GM23338 (cell line): ENCODE results near the gene DNAJB6. TPM values are rescaled to one million over a fixed set of nuclear protein-coding genes. Genes with fewer than 3 reads are reported as not detected.
A peak's percentile ranks its signal among the peaks of the same experiment; 100 is the strongest.

Experiments used
- ATAC-seq: fragments of 200-7000 bp; cut with Tn5 transposase; 3 replicates; pipeline ENCODE4 v1.9.1; 2020
- DNase-seq: peaks from one replicate; pipeline ENCODE4 v3.0.0-alpha.2; 2015; ENCODE audit warnings: low spot score
- H2AFZ ChIP-seq: fragments of 200-600 bp; sonication (generic); 2 replicates; pipeline ENCODE4 v1.8.0; 2016; ENCODE audit warnings: antibody characterized with exemption, mild to moderate bottlenecking, moderate library complexity
- H3F3A ChIP-seq: fragments of 200-600 bp; sonication (generic); replicated peaks from 2 replicates; pipeline ENCODE4 v1.8.0; 2017; ENCODE audit warnings: antibody characterized with exemption, mixed run types, low read depth
- H3K27ac ChIP-seq: fragments of 200-600 bp; sonication (generic); 2 replicates; pipeline ENCODE4 v1.6.1; 2016; ENCODE audit warnings: low read depth
- H3K27me3 ChIP-seq: fragments of 200-600 bp; sonication (generic); 2 replicates; pipeline ENCODE4 v1.8.0; 2016; ENCODE audit warnings: mild to moderate bottlenecking, mixed run types, moderate library complexity; ENCODE audit not compliant: insufficient read depth
- H3K36me3 ChIP-seq: fragments of 200-600 bp; sonication (generic); 2 replicates; pipeline ENCODE4 v1.8.0; 2016; ENCODE audit warnings: mild to moderate bottlenecking; ENCODE audit not compliant: insufficient read depth
- H3K4me1 ChIP-seq: fragments of 200-600 bp; sonication (generic); 2 replicates; pipeline ENCODE4 v1.8.0; 2016; ENCODE audit warnings: mild to moderate bottlenecking, moderate library complexity; ENCODE audit not compliant: insufficient read depth
- H3K4me2 ChIP-seq: fragments of 200-600 bp; sonication (generic); 2 replicates; pipeline ENCODE4 v1.7.1; 2017; ENCODE audit warnings: mixed run types
- H3K4me3 ChIP-seq: fragments of 200-600 bp; sonication (generic); 2 replicates; pipeline ENCODE4 v1.6.1; 2016; ENCODE audit warnings: mixed run types
- H3K79me2 ChIP-seq: fragments of 200-600 bp; sonication (generic); replicated peaks from 2 replicates; pipeline ENCODE4 v1.8.0; 2017; ENCODE audit warnings: mild to moderate bottlenecking; ENCODE audit not compliant: insufficient read depth
- H3K9me2 ChIP-seq: fragments of 200-600 bp; sonication (generic); 2 replicates; pipeline ENCODE4 v1.8.0; 2017; ENCODE audit not compliant: insufficient read depth
- H4K20me1 ChIP-seq: fragments of 200-600 bp; sonication (generic); replicated peaks from 2 replicates; pipeline ENCODE4 v1.8.0; 2017; ENCODE audit warnings: mild to moderate bottlenecking; ENCODE audit not compliant: insufficient read depth
- H3K27ac Mint-ChIP-seq: 2 replicates; pipeline ENCODE4 v1.8.0; 2020; ENCODE audit warnings: inconsistent platforms, mild to moderate bottlenecking, moderate library complexity, mixed read lengths
- H3K27me3 Mint-ChIP-seq: 3 replicates; pipeline ENCODE4 v1.8.0; 2022; ENCODE audit warnings: low read depth, mild to moderate bottlenecking, moderate library complexity, mixed read lengths, inconsistent platforms; ENCODE audit not compliant: insufficient read depth, poor library complexity
- H3K36me3 Mint-ChIP-seq: 3 replicates; pipeline ENCODE4 v1.8.0; 2021; ENCODE audit warnings: low read depth, mild to moderate bottlenecking, inconsistent platforms, moderate library complexity, mixed read lengths
- H3K4me1 Mint-ChIP-seq: 3 replicates; pipeline ENCODE4 v1.8.0; 2020; ENCODE audit warnings: mild to moderate bottlenecking, inconsistent platforms, mixed read lengths
- H3K4me3 Mint-ChIP-seq: 3 replicates; pipeline ENCODE4 v1.8.0; 2021; ENCODE audit warnings: moderate library complexity, mild to moderate bottlenecking, inconsistent platforms, mixed read lengths
- H3K9me3 Mint-ChIP-seq: 3 replicates; pipeline ENCODE4 v1.8.0; 2020; ENCODE audit warnings: moderate library complexity, mild to moderate bottlenecking, inconsistent platforms, mixed read lengths
- CREB1 ChIP-seq: fragments of 250-450 bp; sonication (Bioruptor Pico); IDR thresholded peaks from 2 replicates; pipeline ENCODE4 v1.5.0; 2020; ENCODE audit warnings: low read depth, mild to moderate bottlenecking, moderate library complexity
- EZH2 ChIP-seq: fragments of 200-600 bp; sonication (generic); IDR thresholded peaks from one replicate; pipeline ENCODE4 v1.8.0; 2017; ENCODE audit warnings: antibody characterized with exemption, mild to moderate bottlenecking, low read depth; ENCODE audit not compliant: unreplicated experiment
- EZH2phosphoT487 ChIP-seq: fragments of 200-600 bp; sonication (generic); IDR thresholded peaks from one replicate; pipeline ENCODE4 v1.8.1; 2018; ENCODE audit warnings: antibody characterized with exemption; ENCODE audit not compliant: unreplicated experiment
- JUNB ChIP-seq: IDR thresholded peaks from one replicate; pipeline ENCODE4 v1.6.1; 2016; ENCODE audit warnings: antibody characterized with exemption; ENCODE audit not compliant: unreplicated experiment
- NANOG ChIP-seq: IDR thresholded peaks from 2 replicates; pipeline ENCODE4 v1.6.1; 2016; ENCODE audit warnings: antibody characterized with exemption, borderline replicate concordance
- POLR2AphosphoS5 ChIP-seq: IDR thresholded peaks from 2 replicates; pipeline ENCODE4 v1.6.1; 2016; ENCODE audit warnings: antibody characterized with exemption, low read depth
- STAT1 ChIP-seq: IDR thresholded peaks from one replicate; pipeline ENCODE4 v1.6.1; 2016; ENCODE audit warnings: antibody characterized with exemption; ENCODE audit not compliant: unreplicated experiment
- ZNF114 ChIP-seq: fragments of 250-450 bp; sonication (Bioruptor Pico); IDR thresholded peaks from 2 replicates; pipeline ENCODE4 v1.5.0; 2020; ENCODE audit warnings: mild to moderate bottlenecking, moderate library complexity
- ZNF331 ChIP-seq: fragments of 250-450 bp; sonication (Bioruptor Pico); IDR thresholded peaks from 2 replicates; pipeline ENCODE4 v1.5.0; 2020; ENCODE audit warnings: low read depth, mild to moderate bottlenecking, moderate library complexity
- polyA plus RNA-seq: library from polyadenylated mRNA; unstranded; fragments of >200 nt; fragmentation: Nextera tagmentation; extraction: Ambion mirVana; gene quantifications from 2 replicates; pipeline ENCODE4 v1.2.1, GENCODE V29; 2016
- total RNA-seq: library from RNA; depleted of rRNA; stranded (reverse); fragments of >200 nt; shearing (Covaris generic); gene quantifications from 2 replicates; pipeline ENCODE4 v1.2.3, GENCODE V29; 2014
- TF ChIP-seq, protein P1 (sequence below): fragments of 250-450 bp; sonication (Bioruptor Pico); IDR thresholded peaks from 2 replicates; pipeline ENCODE4 v1.5.0; 2020; ENCODE audit warnings: mild to moderate bottlenecking, moderate library complexity
- TF ChIP-seq, protein P2 (sequence below), 2 experiments: fragments of 200-600 bp in 1 of 2; sonication (generic) in 1 of 2; conservative IDR thresholded peaks; 2 replicates each; pipeline versions ENCODE4 v1.5.1 to v1.6.1; 2016 to 2017; ENCODE audit warnings: antibody characterized with exemption in 2 of 2, low read depth in 2 of 2, mild to moderate bottlenecking in 2 of 2, moderate library complexity in 1 of 2
- TF ChIP-seq, protein P3 (sequence below): IDR thresholded peaks from 2 replicates; pipeline ENCODE4 v1.6.1; 2016; ENCODE audit warnings: antibody characterized with exemption
- TF ChIP-seq, protein P4 (sequence below): IDR thresholded peaks from one replicate; pipeline ENCODE4 v1.6.1; 2018; ENCODE audit warnings: antibody characterized with exemption; ENCODE audit not compliant: unreplicated experiment

Gene DNAJB6
- total and polyA plus RNA-seq, 2 experiments from 2014 or later, result 308 to 322 TPM

DNA sequence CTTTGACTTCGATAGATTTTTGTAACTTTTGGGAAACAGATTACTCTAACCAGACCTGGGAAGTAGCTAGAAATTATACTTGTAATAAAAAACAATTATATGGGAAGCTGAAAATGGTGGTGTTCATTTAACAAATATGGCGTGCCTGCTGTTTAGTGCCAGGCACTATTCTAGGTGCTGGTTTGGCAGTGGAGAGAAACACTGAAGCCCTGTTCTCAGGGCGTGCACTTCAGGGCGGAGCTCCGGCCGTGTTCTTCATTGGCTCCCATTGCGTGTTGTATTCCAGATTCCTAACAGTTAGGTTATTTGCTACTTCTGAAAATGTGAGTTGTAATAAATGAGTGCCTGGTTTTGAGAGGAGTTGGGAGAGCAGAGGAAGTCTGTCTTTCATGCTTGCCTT lies 38.6 kb downstream of the DNAJB6 start:
- peaks cover 53% of the 10 kb centered on the region for H3K4me1 Mint-ChIP-seq
- DNase-seq, result no peak
- Histone ChIP-seq H3K4me1 (peaks cover 49% of the 10 kb centered on the region), H3K36me3 (peaks cover 26% of the 10 kb centered on the region), H3K4me2 (no peak overlapping the region), H3K27me3 (no peaks in the 10 kb centered on the region), H3K79me2 (peaks cover 100% of the 10 kb centered on the region), H2AFZ (no peak overlapping the region), H3F3A (peaks cover 50% of the 10 kb centered on the region), H4K20me1 (peaks cover 100% of the 10 kb centered on the region), H3K9me2 (no peaks in the 10 kb centered on the region), H3K27ac (peak overlapping the region; percentile 72), H3K4me3 (no peak overlapping the region)
- H3K9me3 Mint-ChIP-seq, result no peaks in the 10 kb centered on the region
- no peak for ATAC-seq
- no peak for TF ChIP-seq POLR2AphosphoS5
- TF ChIP-seq, protein P1, sequence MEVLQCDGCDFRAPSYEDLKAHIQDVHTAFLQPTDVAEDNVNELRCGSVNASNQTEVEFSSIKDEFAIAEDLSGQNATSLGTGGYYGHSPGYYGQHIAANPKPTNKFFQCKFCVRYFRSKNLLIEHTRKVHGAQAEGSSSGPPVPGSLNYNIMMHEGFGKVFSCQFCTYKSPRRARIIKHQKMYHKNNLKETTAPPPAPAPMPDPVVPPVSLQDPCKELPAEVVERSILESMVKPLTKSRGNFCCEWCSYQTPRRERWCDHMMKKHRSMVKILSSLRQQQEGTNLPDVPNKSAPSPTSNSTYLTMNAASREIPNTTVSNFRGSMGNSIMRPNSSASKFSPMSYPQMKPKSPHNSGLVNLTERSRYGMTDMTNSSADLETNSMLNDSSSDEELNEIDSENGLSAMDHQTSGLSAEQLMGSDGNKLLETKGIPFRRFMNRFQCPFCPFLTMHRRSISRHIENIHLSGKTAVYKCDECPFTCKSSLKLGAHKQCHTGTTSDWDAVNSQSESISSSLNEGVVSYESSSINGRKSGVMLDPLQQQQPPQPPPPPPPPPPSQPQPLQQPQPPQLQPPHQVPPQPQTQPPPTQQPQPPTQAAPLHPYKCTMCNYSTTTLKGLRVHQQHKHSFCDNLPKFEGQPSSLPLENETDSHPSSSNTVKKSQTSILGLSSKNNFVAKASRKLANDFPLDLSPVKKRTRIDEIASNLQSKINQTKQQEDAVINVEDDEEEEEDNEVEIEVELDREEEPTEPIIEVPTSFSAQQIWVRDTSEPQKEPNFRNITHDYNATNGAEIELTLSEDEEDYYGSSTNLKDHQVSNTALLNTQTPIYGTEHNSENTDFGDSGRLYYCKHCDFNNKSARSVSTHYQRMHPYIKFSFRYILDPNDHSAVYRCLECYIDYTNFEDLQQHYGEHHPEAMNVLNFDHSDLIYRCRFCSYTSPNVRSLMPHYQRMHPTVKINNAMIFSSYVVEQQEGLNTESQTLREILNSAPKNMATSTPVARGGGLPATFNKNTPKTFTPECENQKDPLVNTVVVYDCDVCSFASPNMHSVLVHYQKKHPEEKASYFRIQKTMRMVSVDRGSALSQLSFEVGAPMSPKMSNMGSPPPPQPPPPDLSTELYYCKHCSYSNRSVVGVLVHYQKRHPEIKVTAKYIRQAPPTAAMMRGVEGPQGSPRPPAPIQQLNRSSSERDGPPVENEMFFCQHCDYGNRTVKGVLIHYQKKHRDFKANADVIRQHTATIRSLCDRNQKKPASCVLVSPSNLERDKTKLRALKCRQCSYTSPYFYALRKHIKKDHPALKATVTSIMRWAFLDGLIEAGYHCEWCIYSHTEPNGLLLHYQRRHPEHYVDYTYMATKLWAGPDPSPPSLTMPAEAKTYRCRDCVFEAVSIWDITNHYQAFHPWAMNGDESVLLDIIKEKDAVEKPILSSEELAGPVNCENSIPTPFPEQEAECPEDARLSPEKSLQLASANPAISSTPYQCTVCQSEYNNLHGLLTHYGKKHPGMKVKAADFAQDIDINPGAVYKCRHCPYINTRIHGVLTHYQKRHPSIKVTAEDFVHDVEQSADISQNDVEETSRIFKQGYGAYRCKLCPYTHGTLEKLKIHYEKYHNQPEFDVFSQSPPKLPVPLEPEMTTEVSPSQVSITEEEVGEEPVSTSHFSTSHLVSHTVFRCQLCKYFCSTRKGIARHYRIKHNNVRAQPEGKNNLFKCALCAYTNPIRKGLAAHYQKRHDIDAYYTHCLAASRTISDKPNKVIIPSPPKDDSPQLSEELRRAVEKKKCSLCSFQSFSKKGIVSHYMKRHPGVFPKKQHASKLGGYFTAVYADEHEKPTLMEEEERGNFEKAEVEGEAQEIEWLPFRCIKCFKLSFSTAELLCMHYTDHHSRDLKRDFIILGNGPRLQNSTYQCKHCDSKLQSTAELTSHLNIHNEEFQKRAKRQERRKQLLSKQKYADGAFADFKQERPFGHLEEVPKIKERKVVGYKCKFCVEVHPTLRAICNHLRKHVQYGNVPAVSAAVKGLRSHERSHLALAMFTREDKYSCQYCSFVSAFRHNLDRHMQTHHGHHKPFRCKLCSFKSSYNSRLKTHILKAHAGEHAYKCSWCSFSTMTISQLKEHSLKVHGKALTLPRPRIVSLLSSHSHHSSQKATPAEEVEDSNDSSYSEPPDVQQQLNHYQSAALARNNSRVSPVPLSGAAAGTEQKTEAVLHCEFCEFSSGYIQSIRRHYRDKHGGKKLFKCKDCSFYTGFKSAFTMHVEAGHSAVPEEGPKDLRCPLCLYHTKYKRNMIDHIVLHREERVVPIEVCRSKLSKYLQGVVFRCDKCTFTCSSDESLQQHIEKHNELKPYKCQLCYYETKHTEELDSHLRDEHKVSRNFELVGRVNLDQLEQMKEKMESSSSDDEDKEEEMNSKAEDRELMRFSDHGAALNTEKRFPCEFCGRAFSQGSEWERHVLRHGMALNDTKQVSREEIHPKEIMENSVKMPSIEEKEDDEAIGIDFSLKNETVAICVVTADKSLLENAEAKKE, result no peak
- no peak for TF ChIP-seq CREB1
- no peak for TF ChIP-seq ZNF114
- TF ChIP-seq EZH2, result no peak
- no peak for TF ChIP-seq EZH2phosphoT487
- TF ChIP-seq STAT1, result no peak
- TF ChIP-seq, protein P2, sequence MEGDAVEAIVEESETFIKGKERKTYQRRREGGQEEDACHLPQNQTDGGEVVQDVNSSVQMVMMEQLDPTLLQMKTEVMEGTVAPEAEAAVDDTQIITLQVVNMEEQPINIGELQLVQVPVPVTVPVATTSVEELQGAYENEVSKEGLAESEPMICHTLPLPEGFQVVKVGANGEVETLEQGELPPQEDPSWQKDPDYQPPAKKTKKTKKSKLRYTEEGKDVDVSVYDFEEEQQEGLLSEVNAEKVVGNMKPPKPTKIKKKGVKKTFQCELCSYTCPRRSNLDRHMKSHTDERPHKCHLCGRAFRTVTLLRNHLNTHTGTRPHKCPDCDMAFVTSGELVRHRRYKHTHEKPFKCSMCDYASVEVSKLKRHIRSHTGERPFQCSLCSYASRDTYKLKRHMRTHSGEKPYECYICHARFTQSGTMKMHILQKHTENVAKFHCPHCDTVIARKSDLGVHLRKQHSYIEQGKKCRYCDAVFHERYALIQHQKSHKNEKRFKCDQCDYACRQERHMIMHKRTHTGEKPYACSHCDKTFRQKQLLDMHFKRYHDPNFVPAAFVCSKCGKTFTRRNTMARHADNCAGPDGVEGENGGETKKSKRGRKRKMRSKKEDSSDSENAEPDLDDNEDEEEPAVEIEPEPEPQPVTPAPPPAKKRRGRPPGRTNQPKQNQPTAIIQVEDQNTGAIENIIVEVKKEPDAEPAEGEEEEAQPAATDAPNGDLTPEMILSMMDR (conservative IDR thresholded peaks at IDR 0.05; ENCODE audit: low read depth in 2 of 2), result no peak
- TF ChIP-seq JUNB, result no peak
- no peak for TF ChIP-seq ZNF331 (CRISPR knock-in tag)
- no peak for TF ChIP-seq NANOG
- TF ChIP-seq, protein P3, sequence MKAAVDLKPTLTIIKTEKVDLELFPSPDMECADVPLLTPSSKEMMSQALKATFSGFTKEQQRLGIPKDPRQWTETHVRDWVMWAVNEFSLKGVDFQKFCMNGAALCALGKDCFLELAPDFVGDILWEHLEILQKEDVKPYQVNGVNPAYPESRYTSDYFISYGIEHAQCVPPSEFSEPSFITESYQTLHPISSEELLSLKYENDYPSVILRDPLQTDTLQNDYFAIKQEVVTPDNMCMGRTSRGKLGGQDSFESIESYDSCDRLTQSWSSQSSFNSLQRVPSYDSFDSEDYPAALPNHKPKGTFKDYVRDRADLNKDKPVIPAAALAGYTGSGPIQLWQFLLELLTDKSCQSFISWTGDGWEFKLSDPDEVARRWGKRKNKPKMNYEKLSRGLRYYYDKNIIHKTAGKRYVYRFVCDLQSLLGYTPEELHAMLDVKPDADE, result no peak
- TF ChIP-seq, protein P4, sequence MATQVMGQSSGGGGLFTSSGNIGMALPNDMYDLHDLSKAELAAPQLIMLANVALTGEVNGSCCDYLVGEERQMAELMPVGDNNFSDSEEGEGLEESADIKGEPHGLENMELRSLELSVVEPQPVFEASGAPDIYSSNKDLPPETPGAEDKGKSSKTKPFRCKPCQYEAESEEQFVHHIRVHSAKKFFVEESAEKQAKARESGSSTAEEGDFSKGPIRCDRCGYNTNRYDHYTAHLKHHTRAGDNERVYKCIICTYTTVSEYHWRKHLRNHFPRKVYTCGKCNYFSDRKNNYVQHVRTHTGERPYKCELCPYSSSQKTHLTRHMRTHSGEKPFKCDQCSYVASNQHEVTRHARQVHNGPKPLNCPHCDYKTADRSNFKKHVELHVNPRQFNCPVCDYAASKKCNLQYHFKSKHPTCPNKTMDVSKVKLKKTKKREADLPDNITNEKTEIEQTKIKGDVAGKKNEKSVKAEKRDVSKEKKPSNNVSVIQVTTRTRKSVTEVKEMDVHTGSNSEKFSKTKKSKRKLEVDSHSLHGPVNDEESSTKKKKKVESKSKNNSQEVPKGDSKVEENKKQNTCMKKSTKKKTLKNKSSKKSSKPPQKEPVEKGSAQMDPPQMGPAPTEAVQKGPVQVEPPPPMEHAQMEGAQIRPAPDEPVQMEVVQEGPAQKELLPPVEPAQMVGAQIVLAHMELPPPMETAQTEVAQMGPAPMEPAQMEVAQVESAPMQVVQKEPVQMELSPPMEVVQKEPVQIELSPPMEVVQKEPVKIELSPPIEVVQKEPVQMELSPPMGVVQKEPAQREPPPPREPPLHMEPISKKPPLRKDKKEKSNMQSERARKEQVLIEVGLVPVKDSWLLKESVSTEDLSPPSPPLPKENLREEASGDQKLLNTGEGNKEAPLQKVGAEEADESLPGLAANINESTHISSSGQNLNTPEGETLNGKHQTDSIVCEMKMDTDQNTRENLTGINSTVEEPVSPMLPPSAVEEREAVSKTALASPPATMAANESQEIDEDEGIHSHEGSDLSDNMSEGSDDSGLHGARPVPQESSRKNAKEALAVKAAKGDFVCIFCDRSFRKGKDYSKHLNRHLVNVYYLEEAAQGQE, result no peak
- H3K4me3 Mint-ChIP-seq, result no peak overlapping the region
- H3K27ac Mint-ChIP-seq, result 0 out of 2 replicates have a peak overlapping the region, but pooled peaks have one; percentile 28
- H3K36me3 Mint-ChIP-seq, result peaks cover 82% of the 10 kb centered on the region
- H3K27me3 Mint-ChIP-seq, result peaks cover 4% of the 10 kb centered on the region
